Astrocyte of the spinal cord (primary cell): ENCODE measurements around the gene HOXA10.
A peak's percentile ranks its signal among the peaks of the same experiment; 100 is the strongest.

Experiments
- DNase-seq: peaks from one replicate; pipeline ENCODE4 v3.0.0; 2011; ENCODE audit warnings: low read depth, low spot score
- H3K4me3 ChIP-seq: 2 replicates; pipeline ENCODE4 v1.5.1; 2011; ENCODE audit warnings: low read depth, mild to moderate bottlenecking, low read length, moderate library complexity
- in situ Hi-C: cut with HindIII; loops from 2 replicates; pipeline ENCODE4 v1.10.0; 2017; ENCODE audit warnings: low sequenced_read_pairs
- TF ChIP-seq, protein P1 (sequence below): IDR thresholded peaks from 2 replicates; pipeline ENCODE4 v1.5.1; 2012; ENCODE audit warnings: low read depth, mild to moderate bottlenecking, low read length, inconsistent platforms

Gene HOXA10

DNA sequence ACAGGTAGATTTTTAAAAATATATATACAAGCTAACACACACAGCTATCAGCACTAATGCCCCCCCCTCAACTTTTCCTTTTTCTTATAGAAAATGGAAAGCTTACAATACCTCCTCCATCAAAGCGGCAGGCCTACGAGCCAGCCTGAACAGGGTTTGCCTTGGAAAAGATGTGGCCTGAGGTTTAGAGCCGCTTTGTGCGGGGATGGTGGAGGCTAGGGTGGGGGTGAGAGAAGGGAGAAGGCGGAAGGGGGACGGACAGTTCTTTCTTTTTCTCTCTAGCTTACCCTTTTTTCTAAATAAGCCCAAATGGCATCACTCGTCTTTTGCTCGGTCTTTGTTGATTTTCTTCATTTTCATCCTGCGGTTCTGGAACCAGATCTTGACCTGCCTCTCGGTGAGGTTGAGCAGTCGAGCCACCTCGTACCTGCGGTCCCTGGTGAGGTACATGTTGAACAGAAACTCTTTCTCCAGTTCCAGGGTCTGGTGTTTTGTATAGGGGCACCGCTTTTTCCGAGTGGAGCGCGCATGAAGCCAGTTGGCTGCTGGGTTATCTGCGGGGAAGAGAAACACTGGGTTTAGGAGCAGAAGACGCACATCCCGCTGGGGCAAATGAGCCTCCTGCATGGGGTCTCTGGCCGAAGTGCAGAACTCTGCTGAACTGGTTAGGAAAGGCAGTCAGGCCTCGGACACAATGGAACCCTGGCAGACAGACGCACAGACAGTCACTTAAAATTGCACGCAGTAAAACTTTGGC lies 10.7 kb downstream of the HOXA10 start:
- peak overlapping the region; percentile 47 for H3K4me3 ChIP-seq
- DNase-seq: no peak
- TF ChIP-seq, protein P1, sequence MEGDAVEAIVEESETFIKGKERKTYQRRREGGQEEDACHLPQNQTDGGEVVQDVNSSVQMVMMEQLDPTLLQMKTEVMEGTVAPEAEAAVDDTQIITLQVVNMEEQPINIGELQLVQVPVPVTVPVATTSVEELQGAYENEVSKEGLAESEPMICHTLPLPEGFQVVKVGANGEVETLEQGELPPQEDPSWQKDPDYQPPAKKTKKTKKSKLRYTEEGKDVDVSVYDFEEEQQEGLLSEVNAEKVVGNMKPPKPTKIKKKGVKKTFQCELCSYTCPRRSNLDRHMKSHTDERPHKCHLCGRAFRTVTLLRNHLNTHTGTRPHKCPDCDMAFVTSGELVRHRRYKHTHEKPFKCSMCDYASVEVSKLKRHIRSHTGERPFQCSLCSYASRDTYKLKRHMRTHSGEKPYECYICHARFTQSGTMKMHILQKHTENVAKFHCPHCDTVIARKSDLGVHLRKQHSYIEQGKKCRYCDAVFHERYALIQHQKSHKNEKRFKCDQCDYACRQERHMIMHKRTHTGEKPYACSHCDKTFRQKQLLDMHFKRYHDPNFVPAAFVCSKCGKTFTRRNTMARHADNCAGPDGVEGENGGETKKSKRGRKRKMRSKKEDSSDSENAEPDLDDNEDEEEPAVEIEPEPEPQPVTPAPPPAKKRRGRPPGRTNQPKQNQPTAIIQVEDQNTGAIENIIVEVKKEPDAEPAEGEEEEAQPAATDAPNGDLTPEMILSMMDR: no peak
- in situ Hi-C loops: loop anchor here (25.0 kb wide), 1 partner anchor 776 kb away; no protein-coding TSS in a partner anchor

DNA sequence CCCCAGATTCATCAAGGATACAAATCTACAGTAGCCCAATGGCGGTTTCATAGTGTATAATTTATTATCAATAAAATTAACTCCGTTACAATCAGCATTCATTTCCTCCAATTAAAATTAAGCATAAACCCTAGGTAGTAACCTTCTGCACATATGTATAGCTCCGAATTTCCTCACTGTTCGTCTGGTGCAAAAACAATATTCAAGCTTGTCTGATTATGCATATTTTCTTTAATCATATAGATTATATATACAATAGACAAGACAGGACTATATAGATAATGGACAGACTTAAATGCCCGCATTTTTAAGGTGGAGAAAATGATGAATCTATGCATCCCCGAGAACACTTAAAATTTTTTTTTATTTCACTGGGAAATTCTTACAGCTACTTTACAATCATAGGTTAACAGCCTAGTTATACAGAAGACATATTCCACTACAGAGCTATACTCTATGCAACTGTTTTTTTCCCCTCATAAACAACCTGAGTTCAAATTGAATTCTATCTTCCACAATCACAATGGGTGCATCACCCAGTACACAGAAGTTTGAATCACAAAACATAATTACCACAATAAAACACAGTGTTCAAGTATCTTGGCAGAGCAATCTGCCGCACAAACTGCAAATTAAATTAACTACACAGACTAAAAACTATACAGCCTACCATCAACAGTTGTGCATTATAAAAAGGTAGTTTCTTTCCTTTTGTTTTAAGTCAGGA lies 11.4 kb downstream of the HOXA10 start:
- in situ Hi-C loops: loop anchor here (25.0 kb wide), 1 partner anchor 775 kb away; no protein-coding TSS in a partner anchor
- TF ChIP-seq, protein P1: no peak
- DNase-seq: no peak
- peak overlapping the region; percentile 47 for H3K4me3 ChIP-seq

DNA sequence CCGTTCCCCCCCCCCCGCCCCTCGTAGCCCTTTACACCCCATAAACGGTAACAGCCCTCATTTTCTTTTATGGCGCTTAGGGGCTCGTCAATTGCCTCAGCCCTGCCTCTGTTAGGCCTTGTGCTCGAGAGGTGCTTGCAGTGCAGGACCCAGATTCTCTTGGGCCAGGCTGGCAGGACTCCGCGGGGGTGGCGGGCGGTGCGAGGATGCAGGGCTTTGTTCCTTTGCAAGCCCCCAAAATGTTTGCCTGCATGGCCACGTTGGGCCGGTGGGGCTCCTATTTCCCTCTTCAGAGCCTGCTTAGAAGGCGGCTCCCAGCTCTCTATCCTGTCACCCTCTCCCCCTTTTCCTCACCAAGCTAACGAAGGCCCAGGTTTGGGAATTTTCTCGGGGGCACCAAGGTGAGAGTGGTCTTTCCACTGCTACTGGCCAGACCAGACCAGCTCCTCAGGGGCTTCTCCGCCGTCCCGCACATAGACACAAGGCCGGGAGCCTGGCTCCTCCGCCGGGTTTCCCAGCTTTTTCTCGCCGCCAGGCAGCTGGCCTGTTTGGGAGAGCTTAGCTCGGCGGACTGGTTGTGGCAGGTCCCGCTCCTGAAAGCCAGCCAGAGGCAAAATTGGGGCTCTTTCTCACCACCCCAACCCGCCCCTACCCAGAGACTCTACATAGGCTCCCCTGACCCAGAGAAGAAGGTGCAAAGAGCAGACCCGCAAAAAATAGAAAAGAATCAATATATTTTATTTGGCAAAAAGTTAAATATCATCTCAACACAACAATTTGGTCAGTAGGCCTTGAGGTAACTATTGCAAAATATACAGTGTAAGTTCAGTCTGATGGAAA lies 12.2 kb downstream of the HOXA10 start:
- in situ Hi-C loops: loop anchor here (25.0 kb wide), 1 partner anchor 775 kb away; no protein-coding TSS in a partner anchor
- TF ChIP-seq, protein P1: no peak
- DNase-seq: no peak
- H3K4me3 ChIP-seq: peak overlapping the region; percentile 47

DNA sequence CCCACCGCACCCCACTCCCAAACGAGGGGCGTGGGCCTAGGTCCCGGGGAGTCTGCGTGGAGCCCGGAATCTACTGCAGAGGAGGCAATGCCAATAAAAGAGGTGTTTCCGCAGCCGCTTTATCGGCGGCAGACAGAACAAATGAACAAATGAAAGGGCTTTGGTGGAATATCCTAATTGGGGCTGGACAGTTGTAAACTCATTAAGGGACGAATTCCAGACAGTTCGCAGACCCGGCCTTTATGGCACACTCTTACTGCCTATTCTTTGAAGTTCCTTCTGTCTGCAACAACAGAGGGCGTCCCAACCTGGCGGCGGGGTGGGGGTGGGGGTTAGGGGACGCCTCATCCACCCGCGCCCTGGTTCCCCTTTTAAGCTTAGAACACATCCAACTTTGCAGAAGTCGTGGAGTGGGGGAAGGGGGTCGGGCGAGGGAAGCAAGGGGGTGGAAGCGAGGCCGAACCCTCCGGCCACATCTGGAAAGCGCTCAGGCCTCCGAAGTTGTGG lies 12.9 kb downstream of the HOXA10 start:
- TF ChIP-seq, protein P1: no peak
- H3K4me3 ChIP-seq: peak overlapping the region; percentile 48
- DNase-seq: no peak
- in situ Hi-C loops: loop anchor here (25.0 kb wide), 1 partner anchor 774 kb away; no protein-coding TSS in a partner anchor

DNA sequence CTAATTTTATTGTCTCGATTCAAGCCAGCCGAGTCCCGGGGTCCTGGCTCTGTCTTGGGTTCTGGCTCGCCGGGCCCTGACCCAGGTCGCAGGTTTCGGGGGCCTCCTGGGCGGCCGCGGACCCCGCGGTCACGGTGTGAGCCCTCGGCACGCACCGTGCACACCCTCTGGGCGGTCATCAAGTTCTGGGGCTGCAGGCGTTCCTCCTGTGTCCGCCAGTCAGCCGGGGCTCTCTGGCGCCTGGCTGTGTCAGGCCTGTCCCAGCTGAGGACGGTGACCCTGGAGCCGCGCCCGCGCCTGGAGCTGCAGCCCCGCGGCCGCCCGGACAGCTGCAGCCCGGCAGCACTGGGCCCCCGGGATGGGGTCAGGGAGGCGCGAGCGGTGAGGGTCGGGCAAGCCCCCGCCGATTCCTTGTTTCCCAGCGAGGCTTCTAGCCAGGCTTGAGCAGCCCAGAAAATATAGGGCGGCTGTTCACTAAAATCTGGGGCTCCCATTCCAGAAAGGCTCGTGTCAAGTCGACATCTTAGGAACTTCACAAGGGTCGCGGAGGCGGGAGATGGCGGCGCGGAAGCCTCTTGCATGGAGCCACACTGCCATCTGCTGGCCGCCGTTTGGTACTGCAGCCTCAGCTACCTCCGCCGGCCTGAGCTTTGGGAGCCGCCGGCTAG lies 13.4 kb downstream of the HOXA10 start:
- in situ Hi-C loops: loop anchor here (25.0 kb wide), 1 partner anchor 773 kb away; no protein-coding TSS in a partner anchor
- TF ChIP-seq, protein P1: peak; percentile 94
- peak; percentile 86 for DNase-seq
- H3K4me3 ChIP-seq: peak overlapping the region; percentile 48
